ENCODE measurements around the gene TASP1. TPM values are rescaled to one million over a fixed set of nuclear protein-coding genes. Genes with fewer than 3 reads are reported as not detected.

TASP1 gene
- total and polyA plus RNA-seq, 2 donors (not counting 3 experiments of a cell fraction or from before 2014, with no cell fraction given), result 3.5 to 8.9 TPM

GRCh38 chr20:13424174-13424833, 214.4 kb downstream of the TASP1 start:
- H3K9me3 ChIP-seq (replicated peaks; ENCODE audit: control insufficient read depth, insufficient read depth, low read length), result no peaks in the 10 kb centered on the region
- H3K9me1 ChIP-seq (replicated peaks; ENCODE audit: control insufficient read depth, extremely low read depth, insufficient read depth, low read length), result no peaks in the 10 kb centered on the region
- DNase-seq (ENCODE audit: low read depth, low spot score) (no peak), FAIRE-seq (no peak)
- no peaks in the 10 kb centered on the region for H4K20me1 ChIP-seq (replicated peaks; ENCODE audit: control insufficient read depth, extremely low read depth, insufficient read depth, low read length)
- POLR2A ChIA-PET, result no interaction called here
- intact Hi-C loops (cut with micrococcal nuclease), result no loop called here
- TF ChIP-seq EZH2 (IDR thresholded peaks at IDR 0.05; ENCODE audit: borderline replicate concordance, low read depth, low read length, severe bottlenecking) (no peak), JUN (IDR thresholded peaks at IDR 0.05; ENCODE audit: borderline replicate concordance, insufficient read depth, insufficient read length, low read depth) (no peak), GATA2 (IDR thresholded peaks at IDR 0.05; ENCODE audit: insufficient read depth, insufficient read length, low read depth, low read length) (no peak)
- TF ChIP-seq, protein P1, sequence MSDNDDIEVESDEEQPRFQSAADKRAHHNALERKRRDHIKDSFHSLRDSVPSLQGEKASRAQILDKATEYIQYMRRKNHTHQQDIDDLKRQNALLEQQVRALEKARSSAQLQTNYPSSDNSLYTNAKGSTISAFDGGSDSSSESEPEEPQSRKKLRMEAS (IDR thresholded peaks at IDR 0.05; ENCODE audit: insufficient read depth, insufficient read length), result no peak
- TF ChIP-seq, protein P2, sequence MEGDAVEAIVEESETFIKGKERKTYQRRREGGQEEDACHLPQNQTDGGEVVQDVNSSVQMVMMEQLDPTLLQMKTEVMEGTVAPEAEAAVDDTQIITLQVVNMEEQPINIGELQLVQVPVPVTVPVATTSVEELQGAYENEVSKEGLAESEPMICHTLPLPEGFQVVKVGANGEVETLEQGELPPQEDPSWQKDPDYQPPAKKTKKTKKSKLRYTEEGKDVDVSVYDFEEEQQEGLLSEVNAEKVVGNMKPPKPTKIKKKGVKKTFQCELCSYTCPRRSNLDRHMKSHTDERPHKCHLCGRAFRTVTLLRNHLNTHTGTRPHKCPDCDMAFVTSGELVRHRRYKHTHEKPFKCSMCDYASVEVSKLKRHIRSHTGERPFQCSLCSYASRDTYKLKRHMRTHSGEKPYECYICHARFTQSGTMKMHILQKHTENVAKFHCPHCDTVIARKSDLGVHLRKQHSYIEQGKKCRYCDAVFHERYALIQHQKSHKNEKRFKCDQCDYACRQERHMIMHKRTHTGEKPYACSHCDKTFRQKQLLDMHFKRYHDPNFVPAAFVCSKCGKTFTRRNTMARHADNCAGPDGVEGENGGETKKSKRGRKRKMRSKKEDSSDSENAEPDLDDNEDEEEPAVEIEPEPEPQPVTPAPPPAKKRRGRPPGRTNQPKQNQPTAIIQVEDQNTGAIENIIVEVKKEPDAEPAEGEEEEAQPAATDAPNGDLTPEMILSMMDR (IDR thresholded peaks at IDR 0.05; ENCODE audit: extremely low read depth in 1 of 2, insufficient read depth in 1 of 2, low read depth in 1 of 2, low read length in 2 of 2), result no peak
- no peak overlapping the region for H3K4me2 ChIP-seq (ENCODE audit: insufficient read depth, low read length)
- dilution Hi-C loops (cut with MboI; ENCODE audit: extremely low pct_ligation_motif_present, low sequenced_read_pairs), result no loop called here
- H3K4me1 ChIP-seq (ENCODE audit: control insufficient read depth, extremely low read depth, insufficient read depth, low read length), result no peaks in the 10 kb centered on the region
- H3K27ac ChIP-seq (ENCODE audit: insufficient read depth, low read depth, low read length), result no peak overlapping the region
- no peak overlapping the region for H3K9ac ChIP-seq (replicated peaks; ENCODE audit: extremely low read depth, insufficient read depth, low read length)
- no TSS peak for BruUV-seq (replicated peaks)
- H3K27me3 ChIP-seq (ENCODE audit: control insufficient read depth in 2 of 2, insufficient read depth in 2 of 2, low read length in 2 of 2), result no peaks in the 10 kb centered on the region
- no peak overlapping the region for H2AFZ ChIP-seq (ENCODE audit: low read depth, low read length)
- H3K36me3 ChIP-seq (ENCODE audit: control insufficient read depth in 2 of 2, extremely low read depth in 1 of 2, insufficient read depth in 2 of 2, low read length in 2 of 2), result no peaks in the 10 kb centered on the region
- CTCF ChIA-PET, result no interaction called here
- H3K4me3 ChIP-seq (replicated peaks in 1 of 3; ENCODE audit: insufficient read depth in 1 of 3, low read depth in 1 of 3, low read length in 3 of 3), result no peak overlapping the region
- H3K79me2 ChIP-seq (ENCODE audit: control insufficient read depth, insufficient read depth, low read length), result no peaks in the 10 kb centered on the region

Data from endothelial cell of umbilical vein (primary cell).